ENCODE results near the gene CDH23.

GRCh38 chr10:71465551-71466252 lies 69.0 kb downstream of the CDH23 start:
- TF ChIP-seq CTCF (IDR thresholded peaks at IDR 0.05) (no peak), POLR2A (IDR thresholded peaks at IDR 0.05) (no peak), POLR2AphosphoS5 (IDR thresholded peaks at IDR 0.05) (no peak), EP300 (IDR thresholded peaks at IDR 0.05; ENCODE audit: low read depth) (no peak)

Data from transverse colon (tissue), 4 donors.